ENCODE data around the gene SIAE.

DNA sequence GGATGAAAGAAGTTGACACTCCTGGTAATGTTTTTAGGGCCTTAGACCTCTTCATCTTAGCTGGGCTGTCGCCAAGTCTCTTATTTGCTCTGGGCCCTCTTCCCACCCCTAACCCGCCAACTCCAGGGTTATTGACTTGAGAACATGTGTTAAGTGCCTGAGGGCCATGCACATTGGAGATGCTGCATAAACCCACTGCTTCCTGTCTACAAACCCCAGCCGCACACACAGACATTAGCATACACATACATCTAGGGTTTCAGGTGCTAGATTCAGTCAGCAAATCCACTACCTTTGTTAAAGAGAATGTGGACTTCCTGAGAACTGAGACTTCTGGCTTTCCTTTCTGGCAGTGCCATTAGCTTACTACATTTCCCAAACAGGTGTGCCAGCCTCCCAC lies 61.5 kb downstream of the SIAE start:
- no peak for TF ChIP-seq EZH2phosphoT487 (IDR thresholded peaks at IDR 0.05; ENCODE audit: borderline replicate concordance, low read depth)
- no peak for TF ChIP-seq RAD21 (IDR thresholded peaks at IDR 0.05; ENCODE audit: low read length)
- TF ChIP-seq NRF1 (IDR thresholded peaks at IDR 0.05; ENCODE audit: low read depth, low read length), result no peak
- TF ChIP-seq, protein P1, sequence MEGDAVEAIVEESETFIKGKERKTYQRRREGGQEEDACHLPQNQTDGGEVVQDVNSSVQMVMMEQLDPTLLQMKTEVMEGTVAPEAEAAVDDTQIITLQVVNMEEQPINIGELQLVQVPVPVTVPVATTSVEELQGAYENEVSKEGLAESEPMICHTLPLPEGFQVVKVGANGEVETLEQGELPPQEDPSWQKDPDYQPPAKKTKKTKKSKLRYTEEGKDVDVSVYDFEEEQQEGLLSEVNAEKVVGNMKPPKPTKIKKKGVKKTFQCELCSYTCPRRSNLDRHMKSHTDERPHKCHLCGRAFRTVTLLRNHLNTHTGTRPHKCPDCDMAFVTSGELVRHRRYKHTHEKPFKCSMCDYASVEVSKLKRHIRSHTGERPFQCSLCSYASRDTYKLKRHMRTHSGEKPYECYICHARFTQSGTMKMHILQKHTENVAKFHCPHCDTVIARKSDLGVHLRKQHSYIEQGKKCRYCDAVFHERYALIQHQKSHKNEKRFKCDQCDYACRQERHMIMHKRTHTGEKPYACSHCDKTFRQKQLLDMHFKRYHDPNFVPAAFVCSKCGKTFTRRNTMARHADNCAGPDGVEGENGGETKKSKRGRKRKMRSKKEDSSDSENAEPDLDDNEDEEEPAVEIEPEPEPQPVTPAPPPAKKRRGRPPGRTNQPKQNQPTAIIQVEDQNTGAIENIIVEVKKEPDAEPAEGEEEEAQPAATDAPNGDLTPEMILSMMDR (IDR thresholded peaks at IDR 0.05), result no peak
- TF ChIP-seq GABPA (IDR thresholded peaks at IDR 0.05; ENCODE audit: low read depth), result no peak
- TF ChIP-seq, protein P2, sequence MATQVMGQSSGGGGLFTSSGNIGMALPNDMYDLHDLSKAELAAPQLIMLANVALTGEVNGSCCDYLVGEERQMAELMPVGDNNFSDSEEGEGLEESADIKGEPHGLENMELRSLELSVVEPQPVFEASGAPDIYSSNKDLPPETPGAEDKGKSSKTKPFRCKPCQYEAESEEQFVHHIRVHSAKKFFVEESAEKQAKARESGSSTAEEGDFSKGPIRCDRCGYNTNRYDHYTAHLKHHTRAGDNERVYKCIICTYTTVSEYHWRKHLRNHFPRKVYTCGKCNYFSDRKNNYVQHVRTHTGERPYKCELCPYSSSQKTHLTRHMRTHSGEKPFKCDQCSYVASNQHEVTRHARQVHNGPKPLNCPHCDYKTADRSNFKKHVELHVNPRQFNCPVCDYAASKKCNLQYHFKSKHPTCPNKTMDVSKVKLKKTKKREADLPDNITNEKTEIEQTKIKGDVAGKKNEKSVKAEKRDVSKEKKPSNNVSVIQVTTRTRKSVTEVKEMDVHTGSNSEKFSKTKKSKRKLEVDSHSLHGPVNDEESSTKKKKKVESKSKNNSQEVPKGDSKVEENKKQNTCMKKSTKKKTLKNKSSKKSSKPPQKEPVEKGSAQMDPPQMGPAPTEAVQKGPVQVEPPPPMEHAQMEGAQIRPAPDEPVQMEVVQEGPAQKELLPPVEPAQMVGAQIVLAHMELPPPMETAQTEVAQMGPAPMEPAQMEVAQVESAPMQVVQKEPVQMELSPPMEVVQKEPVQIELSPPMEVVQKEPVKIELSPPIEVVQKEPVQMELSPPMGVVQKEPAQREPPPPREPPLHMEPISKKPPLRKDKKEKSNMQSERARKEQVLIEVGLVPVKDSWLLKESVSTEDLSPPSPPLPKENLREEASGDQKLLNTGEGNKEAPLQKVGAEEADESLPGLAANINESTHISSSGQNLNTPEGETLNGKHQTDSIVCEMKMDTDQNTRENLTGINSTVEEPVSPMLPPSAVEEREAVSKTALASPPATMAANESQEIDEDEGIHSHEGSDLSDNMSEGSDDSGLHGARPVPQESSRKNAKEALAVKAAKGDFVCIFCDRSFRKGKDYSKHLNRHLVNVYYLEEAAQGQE (IDR thresholded peaks at IDR 0.05; ENCODE audit: low read depth, low read length), result no peak
- TF ChIP-seq JUND (IDR thresholded peaks at IDR 0.05), result no peak

All from SK-N-SH (cell line).